ENCODE measurements around the gene NKAIN1.
A peak's percentile ranks its signal among the peaks of the same experiment; 100 is the strongest.
"Not testable (repeated sequence)": the region's sequence is repeated elsewhere in the genome, so short reads cannot be mapped to it uniquely, and the experiment has no call there.

Gene NKAIN1

GRCh38 chr1:31201931-31202360 lies 37.7 kb downstream of the NKAIN1 start:
- in situ Hi-C loops (cut with HindIII; ENCODE audit: low pct_unique_long_range_greater_than_20kb, low sequenced_read_pairs): no loop called here
- no peak for TF ChIP-seq JUND (IDR thresholded peaks at IDR 0.05; ENCODE audit: low read depth)
- DNase-seq (ENCODE audit: low read depth in 1 of 2, low spot score in 1 of 2): no peak

- TF ChIP-seq JUND (IDR thresholded peaks at IDR 0.05; ENCODE audit: low read depth): no peak
- DNase-seq (ENCODE audit: low read depth in 1 of 2, low spot score in 1 of 2): no peak
- in situ Hi-C loops (cut with HindIII; ENCODE audit: low pct_unique_long_range_greater_than_20kb, low sequenced_read_pairs): no loop called here
These were observed 39.7 kb downstream of the NKAIN1 start for GRCh38 chr1:31199949-31200348.

GRCh38 chr1:31199236-31199790 lies 40.4 kb downstream of the NKAIN1 start:
- DNase-seq (ENCODE audit: low read depth in 1 of 2, low spot score in 1 of 2): no peak
- no peak for TF ChIP-seq JUND (IDR thresholded peaks at IDR 0.05; ENCODE audit: low read depth)
- in situ Hi-C loops (cut with HindIII; ENCODE audit: low pct_unique_long_range_greater_than_20kb, low sequenced_read_pairs): no loop called here

- in situ Hi-C loops (cut with HindIII; ENCODE audit: low pct_unique_long_range_greater_than_20kb, low sequenced_read_pairs): no loop called here
- TF ChIP-seq JUND (IDR thresholded peaks at IDR 0.05; ENCODE audit: low read depth): no peak
- no peak for DNase-seq (ENCODE audit: low read depth in 1 of 2, low spot score in 1 of 2)
These were observed 41.1 kb downstream of the NKAIN1 start for GRCh38 chr1:31198600-31198999.

GRCh38 chr1:31198150-31198549 lies 41.5 kb downstream of the NKAIN1 start:
- no peak for TF ChIP-seq JUND (IDR thresholded peaks at IDR 0.05; ENCODE audit: low read depth)
- DNase-seq (ENCODE audit: low read depth in 1 of 2, low spot score in 1 of 2): no peak
- in situ Hi-C loops (cut with HindIII; ENCODE audit: low pct_unique_long_range_greater_than_20kb, low sequenced_read_pairs): no loop called here

GRCh38 chr1:31196685-31197084 lies 43.0 kb downstream of the NKAIN1 start:
- TF ChIP-seq JUND (IDR thresholded peaks at IDR 0.05; ENCODE audit: low read depth): no peak
- DNase-seq (ENCODE audit: low read depth in 1 of 2, low spot score in 1 of 2): peak in 1 of 2 experiments; percentile 61
- in situ Hi-C loops (cut with HindIII; ENCODE audit: low pct_unique_long_range_greater_than_20kb, low sequenced_read_pairs): no loop called here

GRCh38 chr1:31195267-31195666 lies 44.4 kb downstream of the NKAIN1 start:
- DNase-seq (ENCODE audit: low read depth in 1 of 2, low spot score in 1 of 2); in situ Hi-C loops (cut with HindIII; ENCODE audit: low pct_unique_long_range_greater_than_20kb, low sequenced_read_pairs): not testable (repeated sequence)

GRCh38 chr1:31193729-31194128 lies 46.0 kb downstream of the NKAIN1 start:
- no peak for DNase-seq (ENCODE audit: low read depth in 1 of 2, low spot score in 1 of 2)
- TF ChIP-seq JUND (IDR thresholded peaks at IDR 0.05; ENCODE audit: low read depth): no peak
- in situ Hi-C loops (cut with HindIII; ENCODE audit: low pct_unique_long_range_greater_than_20kb, low sequenced_read_pairs): no loop called here

GRCh38 chr1:31191281-31191680 lies 48.4 kb downstream of the NKAIN1 start:
- in situ Hi-C loops (cut with HindIII; ENCODE audit: low pct_unique_long_range_greater_than_20kb, low sequenced_read_pairs): no loop called here
- DNase-seq (ENCODE audit: low read depth in 1 of 2, low spot score in 1 of 2): no peak
- no peak for TF ChIP-seq JUND (IDR thresholded peaks at IDR 0.05; ENCODE audit: low read depth)

GRCh38 chr1:31189696-31190674 lies 49.7 kb downstream of the NKAIN1 start:
- in situ Hi-C loops (cut with HindIII; ENCODE audit: low pct_unique_long_range_greater_than_20kb, low sequenced_read_pairs): no loop called here
- DNase-seq (ENCODE audit: low read depth in 1 of 2, low spot score in 1 of 2): no peak
- no peak for TF ChIP-seq JUND (IDR thresholded peaks at IDR 0.05; ENCODE audit: low read depth)

GRCh38 chr1:31183927-31184554 lies 55.6 kb downstream of the NKAIN1 start:
- in situ Hi-C loops (cut with HindIII; ENCODE audit: low pct_unique_long_range_greater_than_20kb, low sequenced_read_pairs): no loop called here
- no peak for TF ChIP-seq JUND (IDR thresholded peaks at IDR 0.05; ENCODE audit: low read depth)
- DNase-seq (ENCODE audit: low read depth in 1 of 2, low spot score in 1 of 2): peak; percentile 35 to 44

GRCh38 chr1:31183126-31183525 lies 56.6 kb downstream of the NKAIN1 start:
- in situ Hi-C loops (cut with HindIII; ENCODE audit: low pct_unique_long_range_greater_than_20kb, low sequenced_read_pairs): no loop called here
- no peak for TF ChIP-seq JUND (IDR thresholded peaks at IDR 0.05; ENCODE audit: low read depth)
- DNase-seq (ENCODE audit: low read depth in 1 of 2, low spot score in 1 of 2): no peak

- in situ Hi-C loops (cut with HindIII; ENCODE audit: low pct_unique_long_range_greater_than_20kb, low sequenced_read_pairs): no loop called here
- no peak for TF ChIP-seq JUND (IDR thresholded peaks at IDR 0.05; ENCODE audit: low read depth)
- DNase-seq (ENCODE audit: low read depth in 1 of 2, low spot score in 1 of 2): peak; percentile 51 to 86
These were observed 57.3 kb downstream of the NKAIN1 start for GRCh38 chr1:31182352-31182751.
